HEK293 (cell line): Measurements from ENCODE around the gene APC2.

Experiments used
- CTCF ChIA-PET: fragments of 350-600 bp; formaldehyde crosslinking; extraction: SDS; loops from one replicate; lab custom pipeline; 2021; ENCODE audit warnings: antibody characterized with exemption; lab: Yijun Ruan, JAX
- POLR2A ChIA-PET: fragments of 300-600 bp; formaldehyde crosslinking; extraction: SDS; loops from one replicate; lab custom pipeline; 2020; ENCODE audit warnings: antibody characterized with exemption, inconsistent platforms; lab: Yijun Ruan, JAX
- H3K27ac ChIP-seq: fragments of 200-500 bp; sonication (Bioruptor generic); 2 replicates; pipeline ENCODE4 v1.5.1; 2014; ENCODE audit warnings: low read depth, low read length, control low read depth, inconsistent platforms; ENCODE audit errors: extremely low read depth
- H3K36me3 ChIP-seq, 2 experiments: fragments of 200-500 bp in 1 of 2; sonication (Bioruptor generic) in 1 of 2; 1 replicate in 1 of 2; 2 replicates in 1 of 2; pipeline ENCODE4 v1.5.1; 2014 to 2017; ENCODE audit warnings: inconsistent platforms in 2 of 2, low read length in 2 of 2; ENCODE audit not compliant: control insufficient read depth in 2 of 2, insufficient read depth in 1 of 2
- H3K4me1 ChIP-seq: fragments of 200-500 bp; sonication (Bioruptor generic); 2 replicates; pipeline ENCODE4 v1.5.1; 2014; ENCODE audit warnings: mild to moderate bottlenecking, low read length, inconsistent platforms; ENCODE audit not compliant: control insufficient read depth, insufficient read depth
- H3K4me3 ChIP-seq: 2 replicates; pipeline ENCODE4 v1.5.1; 2011; ENCODE audit warnings: low read depth, mild to moderate bottlenecking, control low read depth, low read length, moderate library complexity
- H3K9me3 ChIP-seq: fragments of 200-500 bp; sonication (Bioruptor generic); 2 replicates; pipeline ENCODE4 v1.5.1; 2014; ENCODE audit warnings: low read depth, low read length, inconsistent platforms; ENCODE audit not compliant: control insufficient read depth, insufficient read depth
- BCL11B ChIP-seq: fragments of 450-650 bp; formaldehyde crosslinking; IDR thresholded peaks from 2 replicates; pipeline ENCODE4 v1.5.1; 2016; ENCODE audit warnings: low read depth, missing biosample characterization, missing genetic modification characterization
- GLIS1 ChIP-seq: fragments of 450-650 bp; formaldehyde crosslinking; IDR thresholded peaks from 2 replicates; pipeline ENCODE4 v1.5.1; 2016; ENCODE audit warnings: missing biosample characterization, missing genetic modification characterization
- GLIS2 ChIP-seq: fragments of 450-650 bp; formaldehyde crosslinking; IDR thresholded peaks from 2 replicates; pipeline ENCODE4 v1.5.1; 2016; ENCODE audit warnings: missing biosample characterization, missing genetic modification characterization
- HOXA7 ChIP-seq: sonication (generic); formaldehyde crosslinking; IDR thresholded peaks from 2 replicates; pipeline ENCODE4 v1.8.1; 2022; ENCODE audit warnings: missing genetic modification reagents, borderline replicate concordance
- KLF1 ChIP-seq: fragments of 450-650 bp; formaldehyde crosslinking; IDR thresholded peaks from 2 replicates; pipeline ENCODE4 v1.5.1; 2016; ENCODE audit warnings: missing biosample characterization, missing genetic modification characterization
- KLF10 ChIP-seq: fragments of 450-650 bp; IDR thresholded peaks from 2 replicates; pipeline ENCODE4 v1.5.1; 2018; ENCODE audit warnings: missing biosample characterization, mild to moderate bottlenecking, missing genetic modification characterization
- KLF8 ChIP-seq: fragments of 450-650 bp; formaldehyde crosslinking; IDR thresholded peaks from 2 replicates; pipeline ENCODE4 v1.5.1; 2016; ENCODE audit warnings: missing biosample characterization, missing genetic modification characterization
- KLF9 ChIP-seq: fragments of 450-650 bp; formaldehyde crosslinking; IDR thresholded peaks from 2 replicates; pipeline ENCODE4 v1.5.1; 2016; ENCODE audit warnings: missing biosample characterization, missing genetic modification characterization, low read depth
- SP2 ChIP-seq: fragments of 450-650 bp; formaldehyde crosslinking; IDR thresholded peaks from 2 replicates; pipeline ENCODE4 v1.5.1; 2016; ENCODE audit warnings: missing biosample characterization, missing genetic modification characterization
- SP3 ChIP-seq: fragments of 450-650 bp; formaldehyde crosslinking; IDR thresholded peaks from 2 replicates; pipeline ENCODE4 v1.5.1; 2016; ENCODE audit warnings: missing biosample characterization, missing genetic modification characterization
- ZBTB48 ChIP-seq: fragments of 450-650 bp; formaldehyde crosslinking; IDR thresholded peaks from 2 replicates; pipeline ENCODE4 v1.5.1; 2016; ENCODE audit warnings: missing biosample characterization, missing genetic modification characterization
- ZFHX2 ChIP-seq: fragments of 450-650 bp; formaldehyde crosslinking; conservative IDR thresholded peaks from 2 replicates; pipeline ENCODE4 v1.5.1; 2016; ENCODE audit warnings: missing biosample characterization, missing genetic modification characterization
- ZNF223 ChIP-seq: fragments of 450-650 bp; formaldehyde crosslinking; IDR thresholded peaks from 2 replicates; pipeline ENCODE4 v1.5.1; 2016; ENCODE audit warnings: missing biosample characterization, missing genetic modification characterization
- ZNF248 ChIP-seq: fragments of 450-650 bp; formaldehyde crosslinking; IDR thresholded peaks from 2 replicates; pipeline ENCODE4 v1.5.1; 2017; ENCODE audit warnings: missing biosample characterization, missing genetic modification characterization
- ZNF335 ChIP-seq: fragments of 450-650 bp; formaldehyde crosslinking; conservative IDR thresholded peaks from 2 replicates; pipeline ENCODE4 v1.5.1; 2016; ENCODE audit warnings: missing biosample characterization, missing genetic modification characterization
- ZNF341 ChIP-seq: fragments of 450-650 bp; formaldehyde crosslinking; IDR thresholded peaks from 2 replicates; pipeline ENCODE4; 2016; ENCODE audit warnings: low read depth, missing biosample characterization, missing genetic modification characterization
- ZNF394 ChIP-seq: fragments of 450-650 bp; formaldehyde crosslinking; IDR thresholded peaks from 2 replicates; pipeline ENCODE4 v1.5.1; 2016; ENCODE audit warnings: missing biosample characterization, missing genetic modification characterization, mild to moderate bottlenecking, moderate library complexity, borderline replicate concordance
- ZNF404 ChIP-seq: fragments of 450-650 bp; formaldehyde crosslinking; IDR thresholded peaks from 2 replicates; pipeline ENCODE4 v1.5.1; 2017; ENCODE audit warnings: missing biosample characterization, missing genetic modification characterization
- ZNF549 ChIP-seq: fragments of 450-650 bp; IDR thresholded peaks from 2 replicates; pipeline ENCODE4 v1.5.1; 2018; ENCODE audit warnings: missing biosample characterization, missing genetic modification characterization, mild to moderate bottlenecking, inconsistent platforms, moderate library complexity
- ZNF571 ChIP-seq: fragments of 450-650 bp; formaldehyde crosslinking; IDR thresholded peaks from 2 replicates; pipeline ENCODE4 v1.5.0; 2017; ENCODE audit warnings: missing biosample characterization, missing genetic modification characterization
- ZNF600 ChIP-seq: fragments of 450-650 bp; formaldehyde crosslinking; IDR thresholded peaks from 2 replicates; pipeline ENCODE4 v1.5.1; 2016; ENCODE audit warnings: missing biosample characterization, missing genetic modification characterization
- ZNF76 ChIP-seq: fragments of 450-650 bp; formaldehyde crosslinking; IDR thresholded peaks from 2 replicates; pipeline ENCODE4; 2016; ENCODE audit warnings: low read depth, missing biosample characterization, missing genetic modification characterization, borderline replicate concordance
- ZNF843 ChIP-seq: fragments of 450-650 bp; formaldehyde crosslinking; IDR thresholded peaks from 2 replicates; pipeline ENCODE4 v1.5.1; 2016; ENCODE audit warnings: missing biosample characterization, missing genetic modification characterization
- ZSCAN30 ChIP-seq: fragments of 450-650 bp; IDR thresholded peaks from 2 replicates; pipeline ENCODE4 v1.5.1; 2018; ENCODE audit warnings: missing biosample characterization, mild to moderate bottlenecking, missing genetic modification characterization, moderate library complexity
- TF ChIP-seq, protein P1 (sequence below): fragments of 450-650 bp; formaldehyde crosslinking; IDR thresholded peaks from 2 replicates; pipeline ENCODE4 v1.5.1; 2016; ENCODE audit warnings: missing biosample characterization, missing genetic modification characterization
- TF ChIP-seq, protein P2 (sequence below): fragments of 450-650 bp; formaldehyde crosslinking; IDR thresholded peaks from 2 replicates; pipeline ENCODE4 v1.5.1; 2016; ENCODE audit warnings: missing biosample characterization, missing genetic modification characterization
- TF ChIP-seq, protein P3 (sequence below): fragments of 450-650 bp; formaldehyde crosslinking; IDR thresholded peaks from 2 replicates; pipeline ENCODE4 v1.5.1; 2016; ENCODE audit warnings: missing biosample characterization, missing genetic modification characterization
- TF ChIP-seq, protein P4 (sequence below): fragments of 450-650 bp; formaldehyde crosslinking; IDR thresholded peaks from 2 replicates; pipeline ENCODE4 v1.5.1; 2016; ENCODE audit warnings: missing biosample characterization, missing genetic modification characterization

Gene APC2

DNA sequence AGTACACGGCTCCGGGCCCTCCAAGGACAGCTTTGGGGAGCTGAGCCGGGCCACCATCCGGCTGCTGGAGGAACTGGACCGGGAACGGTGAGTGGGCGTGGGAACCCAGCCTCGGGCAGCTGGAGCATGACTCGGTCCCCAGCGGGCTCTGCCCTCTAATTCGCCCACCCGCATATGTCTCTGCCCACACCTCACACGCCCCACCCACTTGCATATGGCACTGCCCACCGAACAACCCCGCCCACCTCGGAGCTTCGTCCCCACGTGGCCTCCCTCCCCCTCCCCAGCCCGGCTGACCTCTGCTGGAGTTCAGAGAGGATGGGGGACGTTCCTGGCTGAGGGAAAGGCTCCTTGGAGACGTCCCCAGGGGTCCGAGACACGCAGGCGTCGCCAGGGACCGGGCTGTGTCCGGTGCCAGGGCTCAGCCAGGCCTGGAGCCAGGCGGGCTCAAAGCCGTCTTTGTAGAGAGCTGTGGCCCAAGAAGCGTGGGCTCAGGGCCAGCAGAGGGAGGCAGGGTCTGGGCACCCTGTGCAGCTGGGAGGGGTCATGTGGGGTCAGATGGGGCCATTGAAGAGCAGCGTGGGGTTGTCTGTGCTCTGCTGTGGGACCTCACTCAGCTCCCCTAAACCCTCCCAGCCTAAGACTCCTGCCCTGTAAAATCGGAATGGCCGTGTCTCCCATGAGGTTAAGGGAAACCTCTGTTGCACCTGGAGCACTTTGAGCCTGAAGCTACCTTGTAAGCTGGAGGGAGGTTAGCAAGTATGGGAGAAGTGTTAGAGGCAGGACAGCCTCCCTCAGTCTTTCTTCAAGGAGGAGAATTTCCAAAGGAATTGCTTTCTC lies 3.8 kb downstream of the APC2 start:
- Histone ChIP-seq H3K9me3 (no peaks in the 10 kb centered on the region), H3K36me3 (no peaks in the 10 kb centered on the region), H3K4me1 (no peaks in the 10 kb centered on the region), H3K4me3 (no peak overlapping the region), H3K27ac (no peak overlapping the region)
- ChIA-PET POLR2A (interaction anchor here (0.8 to 2.1 kb wide), 3 partner anchors 10 to 13 kb away, joined by 4 to 10 read pairs (median 4); no protein-coding TSS in a partner anchor), CTCF (interaction anchor here (0.9 to 3.3 kb wide), 3 partner anchors 9 to 15 kb away, joined by 3 to 21 read pairs (median 3); no protein-coding TSS in a partner anchor)
- TF ChIP-seq, protein P1, sequence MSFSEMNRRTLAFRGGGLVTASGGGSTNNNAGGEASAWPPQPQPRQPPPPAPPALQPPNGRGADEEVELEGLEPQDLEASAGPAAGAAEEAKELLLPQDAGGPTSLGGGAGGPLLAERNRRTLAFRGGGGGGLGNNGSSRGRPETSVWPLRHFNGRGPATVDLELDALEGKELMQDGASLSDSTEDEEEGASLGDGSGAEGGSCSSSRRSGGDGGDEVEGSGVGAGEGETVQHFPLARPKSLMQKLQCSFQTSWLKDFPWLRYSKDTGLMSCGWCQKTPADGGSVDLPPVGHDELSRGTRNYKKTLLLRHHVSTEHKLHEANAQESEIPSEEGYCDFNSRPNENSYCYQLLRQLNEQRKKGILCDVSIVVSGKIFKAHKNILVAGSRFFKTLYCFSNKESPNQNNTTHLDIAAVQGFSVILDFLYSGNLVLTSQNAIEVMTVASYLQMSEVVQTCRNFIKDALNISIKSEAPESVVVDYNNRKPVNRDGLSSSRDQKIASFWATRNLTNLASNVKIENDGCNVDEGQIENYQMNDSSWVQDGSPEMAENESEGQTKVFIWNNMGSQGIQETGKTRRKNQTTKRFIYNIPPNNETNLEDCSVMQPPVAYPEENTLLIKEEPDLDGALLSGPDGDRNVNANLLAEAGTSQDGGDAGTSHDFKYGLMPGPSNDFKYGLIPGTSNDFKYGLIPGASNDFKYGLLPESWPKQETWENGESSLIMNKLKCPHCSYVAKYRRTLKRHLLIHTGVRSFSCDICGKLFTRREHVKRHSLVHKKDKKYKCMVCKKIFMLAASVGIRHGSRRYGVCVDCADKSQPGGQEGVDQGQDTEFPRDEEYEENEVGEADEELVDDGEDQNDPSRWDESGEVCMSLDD (tag by site-specific recombination), result no peak
- TF ChIP-seq ZBTB48 (tag by site-specific recombination) (peak; percentile 88), SP2 (peak; percentile 81), KLF10 (tag by site-specific recombination) (0 out of 2 replicates have a peak, but pooled peaks have one; percentile 10), ZNF335 (tag by site-specific recombination) (peak; percentile 55), GLIS2 (tag by site-specific recombination) (peak; percentile 65), ZFHX2 (tag by site-specific recombination) (peak; percentile 99), HOXA7 (CRISPR knock-in tag) (no peak), ZNF404 (no peak), ZNF76 (tag by site-specific recombination) (no peak), ZNF248 (tag by site-specific recombination) (no peak), ZSCAN30 (0 out of 2 replicates have a peak, but pooled peaks have one; percentile 14), BCL11B (tag by site-specific recombination) (0 out of 2 replicates have a peak, but pooled peaks have one; percentile 43), ZNF394 (tag by site-specific recombination) (peak; percentile 27; the same call in 1 of the 2 replicates), KLF1 (tag by site-specific recombination) (peak; percentile 54), ZNF843 (tag by site-specific recombination) (0 out of 2 replicates have a peak, but pooled peaks have one; percentile 4), SP3 (tag by site-specific recombination) (peak; percentile 70), KLF8 (tag by site-specific recombination) (no peak), ZNF571 (tag by site-specific recombination) (no peak), KLF9 (tag by site-specific recombination) (peak; percentile 92), ZNF223 (no peak), GLIS1 (tag by site-specific recombination) (peak; percentile 80), ZNF600 (tag by site-specific recombination) (0 out of 2 replicates have a peak, but pooled peaks have one; percentile 11), ZNF341 (peak; percentile 35; the same call in 1 of the 2 replicates), ZNF549 (tag by site-specific recombination) (no peak)
- TF ChIP-seq, protein P2, sequence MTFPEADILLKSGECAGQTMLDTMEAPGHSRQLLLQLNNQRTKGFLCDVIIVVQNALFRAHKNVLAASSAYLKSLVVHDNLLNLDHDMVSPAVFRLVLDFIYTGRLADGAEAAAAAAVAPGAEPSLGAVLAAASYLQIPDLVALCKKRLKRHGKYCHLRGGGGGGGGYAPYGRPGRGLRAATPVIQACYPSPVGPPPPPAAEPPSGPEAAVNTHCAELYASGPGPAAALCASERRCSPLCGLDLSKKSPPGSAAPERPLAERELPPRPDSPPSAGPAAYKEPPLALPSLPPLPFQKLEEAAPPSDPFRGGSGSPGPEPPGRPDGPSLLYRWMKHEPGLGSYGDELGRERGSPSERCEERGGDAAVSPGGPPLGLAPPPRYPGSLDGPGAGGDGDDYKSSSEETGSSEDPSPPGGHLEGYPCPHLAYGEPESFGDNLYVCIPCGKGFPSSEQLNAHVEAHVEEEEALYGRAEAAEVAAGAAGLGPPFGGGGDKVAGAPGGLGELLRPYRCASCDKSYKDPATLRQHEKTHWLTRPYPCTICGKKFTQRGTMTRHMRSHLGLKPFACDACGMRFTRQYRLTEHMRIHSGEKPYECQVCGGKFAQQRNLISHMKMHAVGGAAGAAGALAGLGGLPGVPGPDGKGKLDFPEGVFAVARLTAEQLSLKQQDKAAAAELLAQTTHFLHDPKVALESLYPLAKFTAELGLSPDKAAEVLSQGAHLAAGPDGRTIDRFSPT, result peak; percentile 75
- TF ChIP-seq, protein P3, sequence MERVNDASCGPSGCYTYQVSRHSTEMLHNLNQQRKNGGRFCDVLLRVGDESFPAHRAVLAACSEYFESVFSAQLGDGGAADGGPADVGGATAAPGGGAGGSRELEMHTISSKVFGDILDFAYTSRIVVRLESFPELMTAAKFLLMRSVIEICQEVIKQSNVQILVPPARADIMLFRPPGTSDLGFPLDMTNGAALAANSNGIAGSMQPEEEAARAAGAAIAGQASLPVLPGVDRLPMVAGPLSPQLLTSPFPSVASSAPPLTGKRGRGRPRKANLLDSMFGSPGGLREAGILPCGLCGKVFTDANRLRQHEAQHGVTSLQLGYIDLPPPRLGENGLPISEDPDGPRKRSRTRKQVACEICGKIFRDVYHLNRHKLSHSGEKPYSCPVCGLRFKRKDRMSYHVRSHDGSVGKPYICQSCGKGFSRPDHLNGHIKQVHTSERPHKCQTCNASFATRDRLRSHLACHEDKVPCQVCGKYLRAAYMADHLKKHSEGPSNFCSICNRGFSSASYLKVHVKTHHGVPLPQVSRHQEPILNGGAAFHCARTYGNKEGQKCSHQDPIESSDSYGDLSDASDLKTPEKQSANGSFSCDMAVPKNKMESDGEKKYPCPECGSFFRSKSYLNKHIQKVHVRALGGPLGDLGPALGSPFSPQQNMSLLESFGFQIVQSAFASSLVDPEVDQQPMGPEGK (tag by site-specific recombination), result peak; percentile 48
- TF ChIP-seq, protein P4, sequence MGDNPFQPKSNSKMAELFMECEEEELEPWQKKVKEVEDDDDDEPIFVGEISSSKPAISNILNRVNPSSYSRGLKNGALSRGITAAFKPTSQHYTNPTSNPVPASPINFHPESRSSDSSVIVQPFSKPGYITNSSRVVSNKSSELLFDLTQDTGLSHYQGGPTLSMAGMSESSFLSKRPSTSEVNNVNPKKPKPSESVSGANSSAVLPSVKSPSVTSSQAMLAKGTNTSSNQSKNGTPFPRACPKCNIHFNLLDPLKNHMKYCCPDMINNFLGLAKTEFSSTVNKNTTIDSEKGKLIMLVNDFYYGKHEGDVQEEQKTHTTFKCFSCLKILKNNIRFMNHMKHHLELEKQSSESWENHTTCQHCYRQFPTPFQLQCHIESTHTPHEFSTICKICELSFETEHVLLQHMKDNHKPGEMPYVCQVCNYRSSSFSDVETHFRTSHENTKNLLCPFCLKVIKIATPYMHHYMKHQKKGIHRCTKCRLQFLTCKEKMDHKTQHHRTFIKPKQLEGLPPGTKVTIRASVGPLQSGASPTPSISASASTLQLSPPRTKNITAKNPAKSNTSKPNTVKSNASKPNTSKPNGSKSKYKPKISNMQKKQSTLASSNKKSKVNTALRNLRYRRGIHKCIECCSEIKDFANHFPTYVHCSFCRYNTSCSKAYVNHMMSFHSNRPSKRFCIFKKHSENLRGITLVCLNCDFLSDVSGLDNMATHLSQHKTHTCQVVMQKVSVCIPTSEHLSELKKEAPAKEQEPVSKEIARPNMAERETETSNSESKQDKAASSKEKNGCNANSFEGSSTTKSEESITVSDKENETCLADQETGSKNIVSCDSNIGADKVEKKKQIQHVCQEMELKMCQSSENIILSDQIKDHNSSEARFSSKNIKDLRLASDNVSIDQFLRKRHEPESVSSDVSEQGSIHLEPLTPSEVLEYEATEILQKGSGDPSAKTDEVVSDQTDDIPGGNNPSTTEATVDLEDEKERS (tag by site-specific recombination), result peak; percentile 17; the same call in 1 of the 2 replicates
